GM19240 (cell line): ENCODE measurements around the gene TBC1D21.
"Not testable (repeated sequence)": the region's sequence is repeated elsewhere in the genome, so short reads cannot be mapped to it uniquely, and the experiment has no call there.

ENCODE experiments used
- DNase-seq: peaks from one replicate; pipeline ENCODE4 v3.0.0; 2011; ENCODE audit warnings: low spot score; ENCODE audit not compliant: insufficient read length

TBC1D21 gene

GRCh38 chr15:73928241-73928579 lies 54.8 kb downstream of the TBC1D21 start:
- no peak for DNase-seq

GRCh38 chr15:73928971-73929627 lies 55.7 kb downstream of the TBC1D21 start:
- no peak for DNase-seq

- DNase-seq: no peak
Observed at GRCh38 chr15:73930371-73930770, 57.0 kb downstream of the TBC1D21 start.

DNA sequence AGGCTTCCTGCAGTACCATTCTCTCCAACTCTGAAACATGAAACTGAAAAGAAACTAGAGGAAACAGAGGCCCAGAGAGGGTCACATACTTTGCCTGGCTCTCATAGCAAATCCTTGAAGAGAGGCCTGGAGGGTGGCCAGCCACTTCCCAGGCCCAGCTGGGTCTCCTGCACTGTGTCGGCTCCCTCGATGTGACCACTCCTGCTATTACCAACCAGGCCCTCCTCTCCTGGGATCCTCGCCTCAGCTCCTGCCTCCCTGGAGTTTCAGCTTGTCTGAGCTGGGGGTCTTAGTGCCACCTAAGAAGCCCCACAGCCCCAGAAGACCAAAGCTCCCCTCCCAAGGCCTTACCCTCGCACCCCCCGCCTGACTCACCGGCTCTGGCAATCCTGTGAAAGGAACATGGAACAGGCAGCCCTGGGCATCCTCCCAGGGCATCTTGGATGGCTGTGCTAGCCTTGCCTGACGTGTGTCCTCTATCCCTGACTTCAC lies 57.5 kb downstream of the TBC1D21 start:
- no peak for DNase-seq

- DNase-seq: no peak
Observed at GRCh38 chr15:73931441-73931840, 58.1 kb downstream of the TBC1D21 start.

GRCh38 chr15:73932381-73933191 lies 59.2 kb downstream of the TBC1D21 start:
- no peak for DNase-seq

DNA sequence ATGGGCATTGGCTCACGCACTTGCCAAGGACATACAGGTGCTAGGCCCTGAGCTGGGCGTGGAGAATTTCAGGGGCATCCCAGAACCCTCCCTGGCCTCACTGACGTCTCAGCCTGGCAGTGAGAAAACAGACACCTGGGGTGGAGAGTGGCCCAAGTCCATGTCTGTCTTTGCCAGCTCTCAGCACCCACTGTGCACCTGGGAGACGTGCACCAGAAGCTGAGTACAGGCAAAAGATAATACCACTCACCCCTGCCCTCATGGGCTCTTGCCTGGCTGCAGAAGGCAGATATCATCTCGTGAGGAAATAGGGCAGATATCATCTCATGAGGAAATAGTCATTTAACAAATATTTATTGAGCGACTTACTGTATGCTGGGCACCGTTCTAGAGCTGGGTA lies 60.9 kb downstream of the TBC1D21 start:
- DNase-seq: no peak

- no peak for DNase-seq
Observed at GRCh38 chr15:73935547-73935946, 62.2 kb downstream of the TBC1D21 start.

- DNase-seq: no peak
Observed at GRCh38 chr15:73936181-73936580, 62.8 kb downstream of the TBC1D21 start.

DNA sequence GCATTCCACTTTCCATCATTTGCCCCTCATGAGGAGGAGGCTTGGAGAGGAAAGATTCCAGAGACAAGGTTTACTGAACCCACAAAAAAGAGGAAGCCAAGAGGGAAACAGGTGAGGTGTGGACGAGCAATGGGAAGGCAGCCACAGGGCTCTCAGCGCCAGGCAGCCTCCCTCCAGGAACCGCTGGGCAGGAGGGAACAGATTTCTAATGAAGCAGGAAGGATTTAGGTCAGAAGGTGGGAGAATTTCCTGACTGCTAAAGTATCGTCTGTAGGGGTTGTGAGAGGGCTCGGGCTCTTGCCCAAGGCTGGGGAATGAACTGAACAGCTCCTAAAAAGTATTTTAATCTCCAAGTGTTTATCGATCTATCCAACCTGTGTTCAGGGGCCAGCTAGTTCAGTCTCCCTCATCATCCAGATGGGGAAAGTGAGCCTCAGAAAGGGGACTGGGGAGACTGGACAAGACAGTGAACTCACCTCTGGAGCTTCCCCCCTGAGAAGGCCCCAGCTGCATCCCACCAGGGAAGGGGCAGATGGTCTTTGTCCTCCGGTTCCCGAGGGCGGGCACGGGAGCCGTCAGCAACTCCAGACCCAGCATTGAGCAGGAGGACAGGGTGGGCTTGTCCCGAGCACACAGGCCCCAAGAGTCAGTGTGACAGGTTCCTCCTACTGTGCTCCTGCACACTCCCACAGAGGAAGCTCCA lies 63.4 kb downstream of the TBC1D21 start:
- DNase-seq: no peak

- no peak for DNase-seq
Observed at GRCh38 chr15:73937296-73937695, 63.9 kb downstream of the TBC1D21 start.

DNA sequence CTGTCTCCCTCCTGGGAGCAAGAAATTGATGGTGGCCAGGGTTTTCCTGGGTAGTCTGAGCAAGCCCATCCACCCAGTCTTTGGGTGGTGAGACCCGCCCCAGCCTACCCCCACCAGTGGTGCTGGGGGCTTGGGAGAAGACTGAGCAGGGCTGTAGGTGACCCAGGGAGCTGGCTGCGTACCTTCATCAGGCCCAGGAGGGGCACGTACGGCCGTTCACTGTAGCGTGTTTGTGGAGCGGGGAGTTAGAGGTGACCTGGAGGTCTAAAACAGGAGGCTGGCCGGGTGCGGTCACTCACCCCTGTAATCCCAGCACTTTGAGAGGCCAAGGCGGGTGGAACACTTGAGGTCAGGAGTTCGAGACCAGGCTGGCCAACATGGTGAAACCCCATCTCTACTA lies 64.4 kb downstream of the TBC1D21 start:
- no peak for DNase-seq

- DNase-seq: not testable (repeated sequence)
Observed at GRCh38 chr15:73938516-73938915, 65.2 kb downstream of the TBC1D21 start.
